GM19193 (cell line): ENCODE data around the gene BEST4.
A peak's percentile ranks its signal among the peaks of the same experiment; 100 is the strongest.

ENCODE experiments used
- POLR2A ChIP-seq: IDR thresholded peaks from 4 replicates; pipeline ENCODE4 v1.6.1; 2011; ENCODE audit not compliant: insufficient read depth, insufficient read length; ENCODE audit errors: extremely low read depth

The BEST4 gene

GRCh38 chr1:44822131-44822701 lies 34.2 kb upstream of the BEST4 start:
- TF ChIP-seq POLR2A = no peak

- no peak for TF ChIP-seq POLR2A
Measured at GRCh38 chr1:44821240-44821715, 33.3 kb upstream of the BEST4 start.

- no peak for TF ChIP-seq POLR2A
Measured at GRCh38 chr1:44820328-44821239, 32.6 kb upstream of the BEST4 start.

GRCh38 chr1:44819608-44820327 lies 31.8 kb upstream of the BEST4 start:
- peak; percentile 100 for TF ChIP-seq POLR2A

GRCh38 chr1:44819196-44819607 lies 31.2 kb upstream of the BEST4 start:
- no peak for TF ChIP-seq POLR2A

- no peak for TF ChIP-seq POLR2A
Measured at GRCh38 chr1:44817771-44818495, 30.0 kb upstream of the BEST4 start.

GRCh38 chr1:44817307-44817706 lies 29.3 kb upstream of the BEST4 start:
- no peak for TF ChIP-seq POLR2A

- no peak for TF ChIP-seq POLR2A
Measured at GRCh38 chr1:44812822-44813543, 25.0 kb upstream of the BEST4 start.

- no peak for TF ChIP-seq POLR2A
Measured at GRCh38 chr1:44811234-44811633, 23.3 kb upstream of the BEST4 start.

- TF ChIP-seq POLR2A = peak; percentile 32
Measured at GRCh38 chr1:44810101-44810761, 22.3 kb upstream of the BEST4 start.

- peak; percentile 69 for TF ChIP-seq POLR2A
Measured at GRCh38 chr1:44808938-44809917, 21.3 kb upstream of the BEST4 start.
